HG03439 (cell line): Measurements from ENCODE around the gene LAMC2.
"Not testable (repeated sequence)": the region's sequence is repeated elsewhere in the genome, so short reads cannot be mapped to it uniquely, and the experiment has no call there.

Experiments used
- ATAC-seq: cut with Tn5 transposase; IDR thresholded peaks from one replicate; pipeline ENCODE4 v1.9.1; 2021; ENCODE audit warnings: mild to moderate bottlenecking, moderate library complexity; ENCODE audit not compliant: unreplicated experiment

Gene LAMC2

GRCh38 chr1:183255073-183255472 is 69.0 kb downstream of the LAMC2 start:
- no peak for ATAC-seq

GRCh38 chr1:183259924-183260323 is 73.9 kb downstream of the LAMC2 start:
- no peak for ATAC-seq

- ATAC-seq = no peak
These were observed 76.7 kb downstream of the LAMC2 start for GRCh38 chr1:183262628-183263200.

GRCh38 chr1:183263886-183264602 is 78.0 kb downstream of the LAMC2 start:
- no peak for ATAC-seq

- no peak for ATAC-seq
These were observed 81.8 kb downstream of the LAMC2 start for GRCh38 chr1:183267646-183268431.

GRCh38 chr1:183270541-183271141 is 84.6 kb downstream of the LAMC2 start:
- no peak for ATAC-seq

GRCh38 chr1:183272390-183272848 is 86.4 kb downstream of the LAMC2 start:
- ATAC-seq = no peak

- no peak for ATAC-seq
These were observed 87.2 kb downstream of the LAMC2 start for GRCh38 chr1:183273300-183273699.

- not testable (repeated sequence) for ATAC-seq
These were observed 87.9 kb downstream of the LAMC2 start for GRCh38 chr1:183273984-183274383.

GRCh38 chr1:183274836-183275235 is 88.8 kb downstream of the LAMC2 start:
- no peak for ATAC-seq

- ATAC-seq = no peak
These were observed 89.3 kb downstream of the LAMC2 start for GRCh38 chr1:183275322-183275721.

GRCh38 chr1:183276386-183277080 is 90.5 kb downstream of the LAMC2 start:
- no peak for ATAC-seq

- no peak for ATAC-seq
These were observed 92.0 kb downstream of the LAMC2 start for GRCh38 chr1:183277821-183278738.

- no peak for ATAC-seq
These were observed 92.9 kb downstream of the LAMC2 start for GRCh38 chr1:183278739-183279591.

- ATAC-seq = no peak
These were observed 93.8 kb downstream of the LAMC2 start for GRCh38 chr1:183279835-183280234.

GRCh38 chr1:183281039-183281438 is 95.0 kb downstream of the LAMC2 start:
- ATAC-seq = no peak

- no peak for ATAC-seq
These were observed 95.6 kb downstream of the LAMC2 start for GRCh38 chr1:183281553-183282091.

- no peak for ATAC-seq
These were observed 96.2 kb downstream of the LAMC2 start for GRCh38 chr1:183282101-183282855.
